Fibroblast of lung (primary cell): ENCODE data around the gene SESN1. TPM values are rescaled to one million over a fixed set of nuclear protein-coding genes. Genes with fewer than 3 reads are reported as not detected.

Source experiments
- DNase-seq, 2 donors: peaks; one replicate each; pipeline versions ENCODE4 v3.0.0 to v3.0.0-alpha.2; 2010; ENCODE audit warnings: low read depth in 2 of 2
- H2AFZ ChIP-seq: 2 replicates; pipeline ENCODE4 v1.5.1; 2012; ENCODE audit warnings: low read length, control low read depth, inconsistent platforms
- H3K27ac ChIP-seq: 2 replicates; pipeline ENCODE4 v1.5.1; 2011; ENCODE audit warnings: low read length, control low read depth; ENCODE audit not compliant: insufficient read depth
- H3K27me3 ChIP-seq: 2 replicates; pipeline ENCODE4 v1.5.1; 2011; ENCODE audit warnings: mild to moderate bottlenecking, low read length; ENCODE audit not compliant: control insufficient read depth, insufficient read depth
- H3K36me3 ChIP-seq: 2 replicates; pipeline ENCODE4 v1.5.1; 2011; ENCODE audit warnings: low read length; ENCODE audit not compliant: control insufficient read depth, insufficient read depth
- H3K4me1 ChIP-seq: 2 replicates; pipeline ENCODE4 v1.5.1; 2011; ENCODE audit warnings: low read length; ENCODE audit not compliant: control insufficient read depth, insufficient read depth; ENCODE audit errors: extremely low read depth
- H3K4me2 ChIP-seq: 2 replicates; pipeline ENCODE4 v1.5.1; 2011; ENCODE audit warnings: low read length, control low read depth; ENCODE audit not compliant: insufficient read depth; ENCODE audit errors: extremely low read depth
- H3K4me3 ChIP-seq, 4 experiments: fragments of 200-600 bp in 1 of 4; sonication (generic) in 1 of 4; replicated peaks in 1 of 4; 2 replicates each; pipeline ENCODE4 v1.5.1; 2011 to 2016; ENCODE audit warnings: low read length in 4 of 4, low read depth in 3 of 4, mild to moderate bottlenecking in 3 of 4, control low read depth in 2 of 4, inconsistent platforms in 1 of 4, mixed read lengths in 1 of 4; ENCODE audit not compliant: insufficient read depth in 1 of 4; ENCODE audit errors: control extremely low read depth in 1 of 4
- H3K79me2 ChIP-seq: 2 replicates; pipeline ENCODE4 v1.5.1; 2012; ENCODE audit warnings: mild to moderate bottlenecking, low read length, inconsistent platforms; ENCODE audit not compliant: control insufficient read depth, insufficient read depth
- H3K9ac ChIP-seq: 2 replicates; pipeline ENCODE4 v1.5.1; 2011; ENCODE audit warnings: mild to moderate bottlenecking, low read length, control low read depth; ENCODE audit not compliant: insufficient read depth
- H3K9me3 ChIP-seq: 2 replicates; pipeline ENCODE4 v1.5.1; 2012; ENCODE audit warnings: low read depth, low read length; ENCODE audit not compliant: control insufficient read depth, insufficient read depth
- H4K20me1 ChIP-seq: 2 replicates; pipeline ENCODE4 v1.5.1; 2011; ENCODE audit warnings: low read length; ENCODE audit not compliant: control insufficient read depth, insufficient read depth; ENCODE audit errors: extremely low read depth
- EZH2 ChIP-seq: IDR thresholded peaks from 2 replicates; pipeline ENCODE4 v1.5.1; 2012; ENCODE audit warnings: low read length, control low read depth, mild to moderate bottlenecking; ENCODE audit errors: missing control alignments
- polyA plus RNA-seq, 2 donors: library from polyadenylated mRNA; depleted of rRNA in 1 of 2; stranded (reverse) in 1 of 2; unstranded in 1 of 2; fragments of >200 nt; gene quantifications; 2 replicates each; pipeline ENCODE4 v1.2.1, GENCODE V29; 2011 to 2012; ENCODE audit warnings: missing spikeins in 1 of 2
- total RNA-seq: library from RNA; depleted of rRNA; stranded (reverse); fragments of >200 nt; gene quantifications from 2 replicates; pipeline ENCODE4 v1.2.1, GENCODE V29; 2014
- TF ChIP-seq, protein P1 (sequence below), 2 donors: IDR thresholded peaks in 1 of 2; conservative IDR thresholded peaks in 1 of 2; 1 replicate in 1 of 2; 2 replicates in 1 of 2; pipeline ENCODE4 v1.5.1; 2011 to 2012; ENCODE audit warnings: low read length in 2 of 2, control low read depth in 1 of 2, inconsistent platforms in 1 of 2, low read depth in 1 of 2, mild to moderate bottlenecking in 1 of 2

SESN1 gene
- total and polyA plus RNA-seq, 2 donors (not counting 1 experiment from before 2014, with no cell fraction given), result 16.7 to 34.5 TPM

- DNase-seq, result no peak
- Histone ChIP-seq H3K4me1 (no peaks in the 10 kb centered on the region), H4K20me1 (no peaks in the 10 kb centered on the region), H3K79me2 (peaks cover 12% of the 10 kb centered on the region), H3K27ac (no peak overlapping the region), H3K36me3 (no peaks in the 10 kb centered on the region), H3K9me3 (no peaks in the 10 kb centered on the region), H3K4me2 (no peak overlapping the region), H3K9ac (no peak overlapping the region), H3K4me3 (no peak overlapping the region), H3K27me3 (no peaks in the 10 kb centered on the region), H2AFZ (no peak overlapping the region)
- TF ChIP-seq EZH2, result no peak
- TF ChIP-seq, protein P1, sequence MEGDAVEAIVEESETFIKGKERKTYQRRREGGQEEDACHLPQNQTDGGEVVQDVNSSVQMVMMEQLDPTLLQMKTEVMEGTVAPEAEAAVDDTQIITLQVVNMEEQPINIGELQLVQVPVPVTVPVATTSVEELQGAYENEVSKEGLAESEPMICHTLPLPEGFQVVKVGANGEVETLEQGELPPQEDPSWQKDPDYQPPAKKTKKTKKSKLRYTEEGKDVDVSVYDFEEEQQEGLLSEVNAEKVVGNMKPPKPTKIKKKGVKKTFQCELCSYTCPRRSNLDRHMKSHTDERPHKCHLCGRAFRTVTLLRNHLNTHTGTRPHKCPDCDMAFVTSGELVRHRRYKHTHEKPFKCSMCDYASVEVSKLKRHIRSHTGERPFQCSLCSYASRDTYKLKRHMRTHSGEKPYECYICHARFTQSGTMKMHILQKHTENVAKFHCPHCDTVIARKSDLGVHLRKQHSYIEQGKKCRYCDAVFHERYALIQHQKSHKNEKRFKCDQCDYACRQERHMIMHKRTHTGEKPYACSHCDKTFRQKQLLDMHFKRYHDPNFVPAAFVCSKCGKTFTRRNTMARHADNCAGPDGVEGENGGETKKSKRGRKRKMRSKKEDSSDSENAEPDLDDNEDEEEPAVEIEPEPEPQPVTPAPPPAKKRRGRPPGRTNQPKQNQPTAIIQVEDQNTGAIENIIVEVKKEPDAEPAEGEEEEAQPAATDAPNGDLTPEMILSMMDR (conservative IDR thresholded peaks at IDR 0.05 in 1 of 2, IDR thresholded peaks at IDR 0.05 in 1 of 2; ENCODE audit: low read depth in 1 of 2, low read length in 2 of 2), result no peak
Measured at GRCh38 chr6:109104512-109104911, 9.9 kb upstream of the SESN1 start.

DNA sequence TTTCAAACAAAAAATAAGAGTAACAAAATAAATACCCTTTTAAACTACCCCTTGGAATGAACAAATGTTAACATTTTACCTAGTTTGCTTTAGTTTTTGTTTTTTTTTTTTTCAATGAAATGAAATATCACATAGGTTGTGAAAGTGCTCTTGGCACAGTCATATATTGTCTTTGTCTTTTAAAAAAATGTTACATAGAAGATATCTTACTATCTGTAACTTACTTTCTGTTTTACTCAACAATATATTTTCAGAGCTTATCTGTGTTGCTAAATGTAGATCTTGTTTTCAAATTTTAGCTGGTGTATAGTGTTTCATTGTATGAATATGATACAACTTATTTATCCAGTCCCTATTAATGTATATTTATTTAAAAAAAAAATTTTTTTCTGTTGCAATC lies 9.3 kb upstream of the SESN1 start:
- Histone ChIP-seq H3K9ac (no peak overlapping the region), H3K79me2 (peaks cover 14% of the 10 kb centered on the region), H3K27me3 (no peaks in the 10 kb centered on the region), H3K9me3 (no peaks in the 10 kb centered on the region), H2AFZ (no peak overlapping the region), H3K36me3 (no peaks in the 10 kb centered on the region), H4K20me1 (no peaks in the 10 kb centered on the region), H3K4me1 (no peaks in the 10 kb centered on the region), H3K4me3 (no peak overlapping the region), H3K27ac (no peak overlapping the region), H3K4me2 (no peak overlapping the region)
- no peak for DNase-seq
- TF ChIP-seq, protein P1 (conservative IDR thresholded peaks at IDR 0.05 in 1 of 2, IDR thresholded peaks at IDR 0.05 in 1 of 2; ENCODE audit: low read depth in 1 of 2, low read length in 2 of 2), result no peak
- TF ChIP-seq EZH2, result no peak

GRCh38 chr6:109102762-109103161 lies 8.1 kb upstream of the SESN1 start:
- Histone ChIP-seq H3K27me3 (no peaks in the 10 kb centered on the region), H4K20me1 (no peaks in the 10 kb centered on the region), H3K9me3 (no peaks in the 10 kb centered on the region), H3K9ac (no peak overlapping the region), H3K4me1 (no peaks in the 10 kb centered on the region), H2AFZ (no peak overlapping the region), H3K79me2 (peaks cover 21% of the 10 kb centered on the region), H3K4me3 (no peak overlapping the region), H3K36me3 (no peaks in the 10 kb centered on the region), H3K4me2 (no peak overlapping the region), H3K27ac (no peak overlapping the region)
- no peak for DNase-seq
- TF ChIP-seq, protein P1 (conservative IDR thresholded peaks at IDR 0.05 in 1 of 2, IDR thresholded peaks at IDR 0.05 in 1 of 2; ENCODE audit: low read depth in 1 of 2, low read length in 2 of 2), result no peak
- no peak for TF ChIP-seq EZH2
